Heart left ventricle (tissue), 16 donors: ENCODE data around the gene COMP. TPM values are rescaled to one million over a fixed set of nuclear protein-coding genes. Genes with fewer than 3 reads are reported as not detected.
"Not testable (repeated sequence)": the region's sequence is repeated elsewhere in the genome, so short reads cannot be mapped to it uniquely, and the experiment has no call there.

Experiments
- ATAC-seq, 4 donors: fragments of 200-7000 bp; cut with Tn5 transposase; one replicate each; pipeline ENCODE4 v1.9.1; 2020 to 2022; ENCODE audit warnings: moderate library complexity in 4 of 4, mild to moderate bottlenecking in 3 of 4, moderate number of reproducible peaks in 1 of 4
- DNase-seq, 5 donors: peaks; one replicate each; pipeline ENCODE4 v3.0.0-alpha.2; 2020
- H3K27ac ChIP-seq, 12 donors: fragments of 200-600 bp; sonication (generic) in 4 of 12; one replicate each; pipeline versions ENCODE4 v1.5.0 to v1.8.0; 2016 to 2022; ENCODE audit warnings: mild to moderate bottlenecking in 2 of 12
- H3K27me3 ChIP-seq, 9 donors: fragments of 200-600 bp; sonication (generic) in 2 of 9; one replicate each; pipeline versions ENCODE4 v1.5.1 to v1.8.0; 2016 to 2022; ENCODE audit warnings: mild to moderate bottlenecking in 3 of 9
- H3K36me3 ChIP-seq, 9 donors: fragments of 200-600 bp; sonication (generic) in 2 of 9; one replicate each; pipeline versions ENCODE4 v1.5.0 to v1.8.0; 2018 to 2022; ENCODE audit warnings: mild to moderate bottlenecking in 2 of 9
- H3K4me1 ChIP-seq, 12 donors: fragments of 200-600 bp; sonication (generic) in 4 of 12; one replicate each; pipeline versions ENCODE4 v1.5.0 to v1.8.0; 2016 to 2022; ENCODE audit warnings: mild to moderate bottlenecking in 3 of 12
- H3K4me3 ChIP-seq, 12 donors: fragments of 200-600 bp; sonication (generic) in 4 of 12; one replicate each; pipeline versions ENCODE4 v1.5.0 to v1.8.0; 2017 to 2022; ENCODE audit warnings: mild to moderate bottlenecking in 9 of 12, moderate library complexity in 4 of 12
- H3K9me3 ChIP-seq, 12 donors: fragments of 200-600 bp; sonication (generic) in 4 of 12; one replicate each; pipeline versions ENCODE4 v1.5.0 to v1.8.0; 2016 to 2022; ENCODE audit warnings: mild to moderate bottlenecking in 1 of 12
- CTCF ChIP-seq, 12 donors: fragments of 200-600 bp; sonication (generic) in 4 of 12; IDR thresholded peaks; one replicate each; pipeline versions ENCODE4 v1.5.0 to v1.8.0; 2018 to 2022; ENCODE audit warnings: antibody characterized with exemption in 12 of 12, mild to moderate bottlenecking in 5 of 12
- POLR2A ChIP-seq, 2 donors: fragments of 450-650 bp; IDR thresholded peaks; one replicate each; pipeline ENCODE4 v1.6.1; 2017; ENCODE audit warnings: antibody characterized with exemption in 2 of 2, mild to moderate bottlenecking in 2 of 2, moderate library complexity in 2 of 2
- WGBS, 4 donors: extraction: QIAGEN DNeasy Blood & Tissue Kit in 2 of 4; methylation state at CpG; one replicate each; pipeline versions ENCODE4 v1.1.5 to v1.1.7; 2013 to 2018; 5-methylcytosine and 5-hydroxymethylcytosine counted together
- intact Hi-C, 10 donors: fragments of 100-400 bp; cut with DNase I; formaldehyde crosslinking; loops; one replicate each; pipeline versions ENCODE4 v1.11.1 to v1.14.2; 2022
- polyA plus RNA-seq, 2 donors: library from polyadenylated mRNA; stranded (reverse); fragments of 200-250 nt; gene quantifications; one replicate each; pipeline ENCODE4 v1.2.3, GENCODE V29; 2013
- total RNA-seq, 9 donors: library from RNA; depleted of rRNA in 2 of 9; stranded (reverse); fragments of >200 nt in 2 of 9; fragmentation: NEBNext Ultra II Directional in 3 of 9; extraction: Animal tissue kit (Norgen Biotek cat#: 25700) in 3 of 9; gene quantifications; one replicate each; pipeline versions ENCODE4 v1.1.0 to v1.2.4, GENCODE V29; 2016 to 2023
- donor health status: ischemic (EF 13 %, LVEDD 7.1; RV severe dilation, severe dysfunction).
- donor health status: healthy with polysubstance abuse.
- donor health status: DM: no; HTN: yes; CAD: no.
- donor health status: DM: no; HTN: no; CAD: no.
- donor health status: ischemic (EF 25% LVEDD 6.9; RV normal size, moderate dysfunction).
- donor health status: ischemic (EF 25% LVEDD 5.7; RV mildly dilated, moderate dysfunction).
- donor health status: healthy.
- donor health status: DM: yes; HTN: yes; CAD: no.
- donor health status: ischemic (EF 35%, LVEDD 5.7; RV mildly dilated, moderate dysfunction).
- donor health status: nonischemic (EF 11% LVEDD 7.7; RV severe dilation, severe dysfunction).
- donor health status: DM: yes; HTN: yes; CAD: no.
- donor health status: PGD.
- donor health status: ischemic (EF 29% LVEDD 5.4; RV normal size, mild dysfunction).
- donor health status: nonischemic (EF 23%, LVEDD 6.1; RV moderate dilation, normal function).

COMP gene
- total and polyA plus RNA-seq, 11 donors, result 0.11 to 2.7 (median 0.46) TPM; not detected in 1

DNA sequence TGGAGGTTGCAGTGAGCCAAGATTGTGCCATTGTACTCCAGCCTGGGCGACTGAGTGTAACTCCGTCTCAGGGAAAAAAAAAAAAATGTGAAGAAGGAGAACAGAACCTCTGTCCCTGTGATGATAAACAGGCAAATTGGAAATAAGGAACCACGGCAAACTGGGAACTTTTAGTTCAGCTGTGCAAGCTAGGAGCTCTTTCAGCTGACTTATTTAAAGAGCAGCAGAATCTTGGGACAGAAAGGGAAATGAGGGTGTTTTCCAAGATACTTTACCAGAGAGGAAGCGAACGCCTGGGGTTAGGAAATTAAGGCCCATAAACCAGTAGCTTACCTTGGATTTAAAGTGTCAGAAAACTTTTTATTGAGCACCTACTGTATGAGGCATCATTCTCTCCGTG is 37.7 kb upstream of the COMP start:
- DNase-seq (no peak), ATAC-seq (no peak)
- intact Hi-C loops, result no loop called here
- 53 to 62% (median 56%) methylated on average over 6 of the region's 6 CpGs for WGBS, 4 donors
- Histone ChIP-seq H3K27ac (no peak overlapping the region), H3K27me3 (no peaks in the 10 kb centered on the region), H3K36me3 (no peaks in the 10 kb centered on the region), H3K9me3 (peaks cover 0 to 23% (median 10%) of the 10 kb centered on the region in 12 donors), H3K4me3 (no peak overlapping the region), H3K4me1 (peaks cover 0 to 19% (median 8%) of the 10 kb centered on the region in 12 donors)
- TF ChIP-seq POLR2A (IDR thresholded peaks at IDR 0.05) (no peak), CTCF (IDR thresholded peaks at IDR 0.05) (no peak)

- intact Hi-C loops, result no loop called here
- H3K27me3 ChIP-seq, result peaks cover 0 to 5% (median 0%) of the 10 kb centered on the region in 9 donors
- no peaks in the 10 kb centered on the region for H3K36me3 ChIP-seq
- ATAC-seq (no peak), DNase-seq (no peak)
- no peaks in the 10 kb centered on the region for H3K4me1 ChIP-seq
- TF ChIP-seq CTCF (IDR thresholded peaks at IDR 0.05), result no peak
- no peak for TF ChIP-seq POLR2A (IDR thresholded peaks at IDR 0.05)
- H3K4me3 ChIP-seq, result no peak overlapping the region
- WGBS, 4 donors, result 86 to 90% (median 87%) methylated on average over 9 of the region's 9 CpGs
- no peak overlapping the region for H3K27ac ChIP-seq
- no peaks in the 10 kb centered on the region for H3K9me3 ChIP-seq
These were observed 26.5 kb upstream of the COMP start for GRCh38 chr19:18817574-18817973.

DNA sequence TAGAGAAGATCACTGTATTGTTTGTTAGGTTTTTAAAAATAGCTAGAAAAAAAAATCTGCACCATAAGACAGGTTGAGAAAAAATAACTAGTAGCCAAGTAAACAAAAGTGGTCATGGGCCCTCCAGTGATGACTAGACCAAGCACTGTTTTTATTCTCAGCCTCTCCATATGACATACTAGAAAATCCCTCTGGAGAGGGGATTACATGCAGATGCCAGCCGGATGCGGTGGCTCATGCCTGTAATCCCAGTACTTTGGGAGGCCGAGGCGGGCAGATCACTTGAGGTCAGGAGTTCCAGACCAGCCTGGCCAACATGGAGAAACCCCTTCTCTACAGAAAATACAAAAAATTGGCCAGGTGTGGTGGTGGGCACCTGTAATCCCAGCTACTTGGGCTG is 25.5 kb upstream of the COMP start:
- ATAC-seq, H3K4me3 ChIP-seq, H3K27ac ChIP-seq, H3K36me3 ChIP-seq, H3K27me3 ChIP-seq, DNase-seq, H3K4me1 ChIP-seq, H3K9me3 ChIP-seq, intact Hi-C loops: not testable (repeated sequence)
- 88 to 98% (median 94%) methylated on average over 4 of the region's 4 CpGs for WGBS, 4 donors

DNA sequence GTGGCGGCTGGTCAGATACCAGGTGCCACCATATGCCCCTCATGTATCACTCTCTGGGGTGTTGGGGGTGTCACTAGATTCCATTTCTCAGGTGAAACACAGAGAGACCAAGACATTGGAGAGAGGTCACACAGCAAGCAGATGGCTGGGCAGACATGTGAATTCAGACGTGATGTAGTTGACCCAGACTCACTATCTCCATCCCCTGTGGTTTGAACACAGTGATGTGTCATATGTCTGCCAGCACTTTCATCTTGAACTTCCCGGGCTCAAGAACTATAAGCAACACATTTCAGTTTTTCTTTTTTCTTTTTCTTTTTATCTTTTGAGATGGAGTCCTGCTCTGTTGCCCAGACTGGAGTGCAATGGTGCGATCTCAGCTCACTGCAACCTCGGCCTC is 24.6 kb upstream of the COMP start:
- H3K27me3 ChIP-seq, result peaks cover 0 to 5% (median 0%) of the 10 kb centered on the region in 9 donors
- H3K4me1 ChIP-seq, result no peaks in the 10 kb centered on the region
- WGBS, 4 donors, result 85 to 93% (median 89%) methylated on average over 5 of the region's 5 CpGs
- H3K4me3 ChIP-seq, result no peak overlapping the region
- intact Hi-C loops, result no loop called here
- TF ChIP-seq CTCF (IDR thresholded peaks at IDR 0.05), result no peak
- ATAC-seq, result no peak
- no peak for DNase-seq
- no peak overlapping the region for H3K27ac ChIP-seq
- no peaks in the 10 kb centered on the region for H3K9me3 ChIP-seq
- H3K36me3 ChIP-seq, result no peaks in the 10 kb centered on the region

DNA sequence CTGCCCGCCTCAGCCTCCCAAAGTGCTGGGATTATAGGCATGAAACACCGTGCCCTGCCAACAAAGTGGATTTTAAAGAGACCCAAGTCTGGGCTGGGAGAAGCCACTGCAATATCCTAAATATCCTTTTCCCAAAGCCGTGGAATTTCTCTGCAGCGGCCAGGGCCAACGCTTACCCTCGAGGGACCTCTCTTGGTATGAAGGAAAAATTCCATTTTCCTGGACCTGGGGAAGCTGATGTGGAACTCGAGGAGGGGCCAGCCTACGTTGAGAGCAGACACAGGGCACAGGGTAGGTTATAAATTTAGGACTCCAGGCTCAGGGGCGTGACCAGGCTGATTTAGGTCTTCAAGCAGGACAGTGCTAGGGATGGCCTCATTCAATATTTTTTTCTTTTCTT is 23.0 kb upstream of the COMP start:
- peaks cover 0 to 5% (median 0%) of the 10 kb centered on the region in 9 donors for H3K27me3 ChIP-seq
- no peaks in the 10 kb centered on the region for H3K9me3 ChIP-seq
- peaks cover 0 to 11% (median 0%) of the 10 kb centered on the region in 12 donors for H3K4me1 ChIP-seq
- intact Hi-C loops, result no loop called here
- no peaks in the 10 kb centered on the region for H3K36me3 ChIP-seq
- no peak for DNase-seq
- H3K4me3 ChIP-seq, result no peak overlapping the region
- peak in 1 of 4 donors; percentile 24 for ATAC-seq
- 35 to 49% (median 42%) methylated on average over 9 of the region's 9 CpGs for WGBS, 4 donors
- H3K27ac ChIP-seq, result no peak overlapping the region
- TF ChIP-seq CTCF (IDR thresholded peaks at IDR 0.05), result peak in 1 of 12 donors; percentile 16
- TF ChIP-seq POLR2A (IDR thresholded peaks at IDR 0.05), result no peak

GRCh38 chr19:18811638-18812037 is 20.5 kb upstream of the COMP start:
- intact Hi-C loops, H3K9me3 ChIP-seq, H3K27ac ChIP-seq, DNase-seq, H3K4me3 ChIP-seq, ATAC-seq, H3K36me3 ChIP-seq, H3K27me3 ChIP-seq: not testable (repeated sequence)
- peaks cover 0 to 12% (median 0%) of the 10 kb centered on the region in 12 donors for H3K4me1 ChIP-seq
- WGBS, 4 donors, result 90 to 97% (median 93%) methylated on average over 5 of the region's 5 CpGs
